Vagina (tissue), 2 donors: ENCODE results near the gene APOBEC3B. TPM values are rescaled to one million over a fixed set of nuclear protein-coding genes. Genes with fewer than 3 reads are reported as not detected.
"Not testable (repeated sequence)": the region's sequence is repeated elsewhere in the genome, so short reads cannot be mapped to it uniquely, and the experiment has no call there.

ENCODE experiments used
- DNase-seq, 2 donors: peaks; one replicate each; pipeline ENCODE4 v3.0.0-alpha.2; 2017; ENCODE audit errors: extremely low spot score in 2 of 2
- H3K27ac ChIP-seq: fragments of 200-600 bp; sonication (generic); one replicate; pipeline ENCODE4 v1.5.1; 2019
- H3K27me3 ChIP-seq: fragments of 200-600 bp; sonication (generic); one replicate; pipeline ENCODE4 v1.5.1; 2019
- H3K36me3 ChIP-seq, 2 donors: fragments of 200-600 bp; sonication (generic); one replicate each; pipeline ENCODE4 v1.5.1; 2017 to 2019
- H3K4me1 ChIP-seq: fragments of 200-600 bp; sonication (generic); one replicate; pipeline ENCODE4 v1.5.1; 2019
- H3K4me3 ChIP-seq, 2 donors: fragments of 200-600 bp; sonication (generic); 1 replicate in 1 of 2; 2 replicates in 1 of 2; pipeline ENCODE4 v1.5.1; 2016 to 2019
- H3K9me3 ChIP-seq: fragments of 200-600 bp; sonication (generic); one replicate; pipeline ENCODE4 v1.5.1; 2019
- CTCF ChIP-seq, 3 experiments: fragments of 450-650 bp in 2 of 3; fragments of 200-600 bp in 1 of 3; sonication (generic) in 1 of 3; IDR thresholded peaks; one replicate each; pipeline ENCODE4 v1.5.1; 2017 to 2019; ENCODE audit warnings: antibody characterized with exemption in 3 of 3, mild to moderate bottlenecking in 2 of 3, moderate library complexity in 2 of 3
- POLR2A ChIP-seq, 2 donors: fragments of 450-650 bp; IDR thresholded peaks; one replicate each; pipeline ENCODE4 v1.6.1; 2017; ENCODE audit warnings: antibody characterized with exemption in 2 of 2, mild to moderate bottlenecking in 2 of 2, moderate library complexity in 2 of 2
- POLR2AphosphoS5 ChIP-seq, 2 donors: sonication (generic); formaldehyde crosslinking; IDR thresholded peaks; one replicate each; pipeline ENCODE4 v1.9.0; 2017; ENCODE audit warnings: antibody characterized with exemption in 2 of 2, mild to moderate bottlenecking in 2 of 2, low read depth in 1 of 2; ENCODE audit not compliant: insufficient read depth in 1 of 2
- intact Hi-C: fragments of 100-400 bp; cut with DNase I; formaldehyde crosslinking; loops from one replicate; pipeline ENCODE4 v1.15.1; 2023
- total RNA-seq: library from RNA; depleted of rRNA; stranded (reverse); fragments of >200 nt; gene quantifications from one replicate; pipeline ENCODE4 v1.2.3, GENCODE V29; 2016

The APOBEC3B gene
- total RNA-seq, 1 donor from 2014 or later: not detected

- no peak within 1 kb of the TSS for H3K4me3 ChIP-seq
These were observed 24.9 kb upstream of the APOBEC3B start, which contains the start of gene APOBEC3A for GRCh38 chr22:38957046-38957770. Gene APOBEC3A (plus strand): TSS chr22:38957609. CDS start chr22:38957692, 83 bp downstream.

GRCh38 chr22:38957808-38958650 lies 24.1 kb upstream of the APOBEC3B start:
- DNase-seq: no peak
- Histone ChIP-seq H3K27ac (no peak overlapping the region), H3K9me3 (no peaks in the 10 kb centered on the region), H3K4me3 (no peak overlapping the region), H3K36me3 (no peaks in the 10 kb centered on the region), H3K27me3 (no peaks in the 10 kb centered on the region), H3K4me1 (no peaks in the 10 kb centered on the region)
- intact Hi-C loops: no loop called here
- no peak for TF ChIP-seq POLR2AphosphoS5 (IDR thresholded peaks at IDR 0.05; ENCODE audit: insufficient read depth in 1 of 2, low read depth in 1 of 2)
- TF ChIP-seq CTCF (IDR thresholded peaks at IDR 0.05): no peak
- no peak for TF ChIP-seq POLR2A (IDR thresholded peaks at IDR 0.05)

More at GRCh38 chr22:38957046-38957770, 24.9 kb upstream of the APOBEC3B start, which contains the start of gene APOBEC3A:
- Histone ChIP-seq H3K36me3 (no peaks in the 10 kb centered on the region), H3K27ac (no peak within 1 kb of the TSS), H3K27me3 (no peaks in the 10 kb centered on the region), H3K9me3 (no peaks in the 10 kb centered on the region), H3K4me1 (no peaks in the 10 kb centered on the region)
- DNase-seq: no peak
- no peak for TF ChIP-seq CTCF (IDR thresholded peaks at IDR 0.05)
- TF ChIP-seq POLR2A (IDR thresholded peaks at IDR 0.05): no peak
- TF ChIP-seq POLR2AphosphoS5 (IDR thresholded peaks at IDR 0.05; ENCODE audit: insufficient read depth in 1 of 2, low read depth in 1 of 2): no peak
- intact Hi-C loops: no loop called here

GRCh38 chr22:38958651-38958943 lies 23.6 kb upstream of the APOBEC3B start:
- H3K4me1 ChIP-seq, H3K36me3 ChIP-seq, H3K27me3 ChIP-seq, DNase-seq, H3K9me3 ChIP-seq, H3K4me3 ChIP-seq, intact Hi-C loops, H3K27ac ChIP-seq: not testable (repeated sequence)

GRCh38 chr22:38959590-38959989 lies 22.6 kb upstream of the APOBEC3B start:
- H3K4me3 ChIP-seq: no peak overlapping the region
- DNase-seq: no peak
- no peaks in the 10 kb centered on the region for H3K36me3 ChIP-seq
- no peaks in the 10 kb centered on the region for H3K9me3 ChIP-seq
- TF ChIP-seq POLR2AphosphoS5 (IDR thresholded peaks at IDR 0.05; ENCODE audit: insufficient read depth in 1 of 2, low read depth in 1 of 2): no peak
- no peak for TF ChIP-seq CTCF (IDR thresholded peaks at IDR 0.05)
- no peak for TF ChIP-seq POLR2A (IDR thresholded peaks at IDR 0.05)
- H3K4me1 ChIP-seq: no peaks in the 10 kb centered on the region
- intact Hi-C loops: no loop called here
- H3K27me3 ChIP-seq: no peaks in the 10 kb centered on the region
- H3K27ac ChIP-seq: no peak overlapping the region

GRCh38 chr22:38960673-38961072 lies 21.5 kb upstream of the APOBEC3B start:
- H3K27me3 ChIP-seq, H3K36me3 ChIP-seq, DNase-seq, H3K27ac ChIP-seq, H3K4me1 ChIP-seq, H3K4me3 ChIP-seq, intact Hi-C loops, H3K9me3 ChIP-seq: not testable (repeated sequence)

GRCh38 chr22:38963291-38963738 lies 18.8 kb upstream of the APOBEC3B start:
- H3K4me3 ChIP-seq, H3K27me3 ChIP-seq, H3K36me3 ChIP-seq, intact Hi-C loops, H3K9me3 ChIP-seq, H3K27ac ChIP-seq, DNase-seq, H3K4me1 ChIP-seq: not testable (repeated sequence)
